NCI-H146 (cell line): Measurements from ENCODE around the gene GP1BB.
A peak's percentile ranks its signal among the peaks of the same experiment; 100 is the strongest.
"Not testable (repeated sequence)": the region's sequence is repeated elsewhere in the genome, so short reads cannot be mapped to it uniquely, and the experiment has no call there.

Source experiments
- DNase-seq: peaks from one replicate; lab custom pipeline; 2025; lab: John Stamatoyannopoulos, UW

The GP1BB gene

GRCh38 chr22:19714312-19715187 is 8.8 kb upstream of the GP1BB start, which contains the start of gene SEPTIN5:
Gene SEPTIN5, plus strand, starts transcription at chr22:19714503. Its CDS starts 86 bp downstream, at chr22:19714589.
- DNase-seq: peak; percentile 33

- no peak for DNase-seq
These were observed 8.0 kb upstream of the GP1BB start for GRCh38 chr22:19715188-19715930.

GRCh38 chr22:19716041-19716828 is 7.1 kb upstream of the GP1BB start:
- no peak for DNase-seq

- DNase-seq: no peak
These were observed 6.6 kb upstream of the GP1BB start for GRCh38 chr22:19716829-19717105.

GRCh38 chr22:19717181-19717580 is 6.2 kb upstream of the GP1BB start:
- no peak for DNase-seq

GRCh38 chr22:19717691-19718455 is 5.5 kb upstream of the GP1BB start:
- DNase-seq: peak; percentile 42

GRCh38 chr22:19718456-19719049 is 4.8 kb upstream of the GP1BB start:
- no peak for DNase-seq

- DNase-seq: no peak
These were observed 4.3 kb upstream of the GP1BB start for GRCh38 chr22:19719050-19719482.

- DNase-seq: no peak
These were observed 3.8 kb upstream of the GP1BB start for GRCh38 chr22:19719488-19720021.

GRCh38 chr22:19720150-19720827 is 3.0 kb upstream of the GP1BB start:
- DNase-seq: no peak

- DNase-seq: no peak
These were observed 2.4 kb upstream of the GP1BB start for GRCh38 chr22:19720999-19721329.

- no peak for DNase-seq
These were observed 1.8 kb upstream of the GP1BB start for GRCh38 chr22:19721330-19722177.

GRCh38 chr22:19722178-19722981 is 959 bp upstream of the GP1BB start:
- no peak for DNase-seq

- no peak for DNase-seq
These were observed 432 bp upstream of the GP1BB start for GRCh38 chr22:19722982-19723231.

GRCh38 chr22:19723983-19724827 is 866 bp downstream of the GP1BB start:
- no peak for DNase-seq

GRCh38 chr22:19724927-19725661 is 1.8 kb downstream of the GP1BB start:
- DNase-seq: no peak

- not testable (repeated sequence) for DNase-seq
These were observed 2.9 kb downstream of the GP1BB start for GRCh38 chr22:19726064-19726788.
